SKM-1 (cell line): ENCODE measurements around the gene SIL1.
"Not testable (repeated sequence)": the region's sequence is repeated elsewhere in the genome, so short reads cannot be mapped to it uniquely, and the experiment has no call there.

Experiments used
- DNase-seq: peaks from one replicate; lab custom pipeline; 2025; ENCODE audit not compliant: unreplicated experiment; lab: John Stamatoyannopoulos, UW

The SIL1 gene

GRCh38 chr5:139177809-139178588, 20.2 kb downstream of the SIL1 start:
- no peak for DNase-seq

- DNase-seq, result not testable (repeated sequence)
These were observed 20.9 kb downstream of the SIL1 start for GRCh38 chr5:139177281-139177680.

DNA sequence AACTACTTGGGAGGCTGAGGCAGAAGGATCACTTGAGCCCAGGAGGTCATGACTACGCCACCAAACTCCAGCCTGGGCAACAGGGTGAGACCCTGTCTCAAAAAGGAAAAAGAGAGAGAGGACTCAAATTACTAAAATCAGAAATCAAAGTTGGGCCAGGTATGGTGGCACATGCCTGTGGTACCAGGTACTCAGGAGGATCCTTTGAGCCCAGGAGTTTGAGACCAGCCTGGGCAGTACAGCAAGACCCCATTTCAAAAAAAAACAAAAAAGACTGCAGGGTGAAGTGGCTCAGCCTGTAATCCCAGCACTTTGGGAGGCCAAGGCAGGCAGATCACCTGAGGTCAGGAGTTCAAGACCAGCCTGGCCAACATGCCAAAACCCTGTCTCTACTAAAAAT, 23.8 kb downstream of the SIL1 start:
- DNase-seq, result not testable (repeated sequence)

DNA sequence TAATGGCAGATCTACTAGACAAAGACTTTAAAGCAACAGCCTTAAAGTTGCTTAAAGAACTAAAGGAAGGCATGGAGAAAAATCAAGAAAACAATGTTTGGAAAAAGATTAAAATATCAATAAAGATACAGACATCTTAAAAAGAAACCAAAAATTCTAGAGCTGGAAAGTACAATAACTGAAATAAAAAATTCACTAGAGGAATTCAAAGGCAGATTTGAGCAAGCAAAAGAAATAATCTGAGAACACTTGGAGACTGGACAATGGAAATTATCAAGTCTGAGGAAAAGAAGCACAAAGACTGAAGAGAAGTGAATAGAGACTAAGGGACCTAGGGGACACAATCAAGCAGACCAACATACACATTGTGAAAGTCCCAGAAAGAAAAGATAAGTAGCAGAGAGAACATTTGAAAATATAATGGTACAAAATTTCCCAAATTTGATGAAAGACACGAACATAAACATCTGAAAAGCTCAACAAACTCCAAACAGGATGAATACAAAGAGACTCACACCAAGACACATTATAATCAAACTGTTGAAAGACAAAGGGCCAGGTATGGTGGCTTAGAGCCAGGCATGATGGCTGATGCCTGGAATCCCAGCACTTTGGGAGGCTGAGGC, 26.3 kb downstream of the SIL1 start:
- DNase-seq, result no peak

- DNase-seq, result no peak
These were observed 30.0 kb downstream of the SIL1 start for GRCh38 chr5:139167952-139168720.

GRCh38 chr5:139167533-139167932, 30.6 kb downstream of the SIL1 start:
- DNase-seq, result no peak

DNA sequence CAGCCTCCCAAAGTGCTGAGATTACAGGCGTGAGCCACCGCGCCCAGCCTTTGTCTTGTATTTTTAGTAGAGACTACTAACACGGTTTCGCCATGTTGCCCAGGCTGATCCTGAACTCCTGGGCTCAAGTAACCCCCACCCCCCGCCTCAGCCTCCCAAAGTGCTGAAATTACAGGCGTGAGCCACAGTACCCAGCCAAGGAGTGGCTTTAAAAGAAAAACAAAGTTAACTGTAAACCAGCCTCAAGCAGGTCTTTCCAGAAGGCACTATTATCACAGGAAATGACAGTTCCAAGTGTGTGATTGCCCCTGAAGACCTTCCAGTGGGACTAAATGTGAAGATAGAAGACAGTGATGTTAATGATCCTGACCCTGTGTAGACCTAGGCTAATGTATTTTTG, 31.1 kb downstream of the SIL1 start:
- DNase-seq, result no peak

DNA sequence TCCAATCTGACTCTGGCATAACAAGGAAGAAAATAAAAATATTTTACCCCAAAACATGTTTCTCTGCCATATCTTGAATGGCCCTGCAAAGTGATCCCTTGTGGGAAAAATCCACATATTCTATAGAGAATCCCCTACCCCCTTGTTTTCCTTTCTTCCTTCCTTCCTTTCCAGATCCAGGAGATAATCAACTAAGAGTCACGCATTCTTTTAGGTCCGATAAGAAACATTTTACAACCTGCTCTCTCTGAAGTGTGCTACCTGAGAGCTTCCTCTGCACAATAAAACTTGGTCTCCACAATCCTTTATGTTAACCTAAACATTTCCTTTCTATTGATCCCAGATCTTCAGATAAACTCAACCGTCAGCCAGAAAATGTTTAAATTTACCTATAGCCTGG, 33.3 kb downstream of the SIL1 start:
- not testable (repeated sequence) for DNase-seq

- no peak for DNase-seq
These were observed 34.1 kb downstream of the SIL1 start for GRCh38 chr5:139164020-139164419.

DNA sequence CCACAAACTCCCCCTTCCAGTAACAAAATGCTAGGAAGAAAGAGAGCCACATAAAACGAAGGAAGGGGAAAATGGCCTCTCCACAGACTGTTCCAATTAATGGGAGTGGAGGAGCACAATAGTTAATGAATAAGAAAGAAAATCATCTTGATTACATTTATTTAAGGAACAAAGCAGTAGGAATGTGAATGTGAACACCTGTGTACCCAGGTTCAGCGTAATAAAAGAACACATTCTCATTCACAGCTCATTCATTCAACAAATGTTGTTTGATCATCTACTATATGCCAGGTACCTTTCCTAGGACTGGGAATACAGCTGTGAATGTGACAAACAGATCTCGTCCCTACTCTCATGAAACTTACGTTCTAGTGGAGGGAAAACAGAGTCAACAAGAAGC, 35.7 kb downstream of the SIL1 start:
- no peak for DNase-seq

GRCh38 chr5:139158791-139159190, 39.4 kb downstream of the SIL1 start:
- no peak for DNase-seq

GRCh38 chr5:139157556-139157955, 40.6 kb downstream of the SIL1 start:
- no peak for DNase-seq

DNA sequence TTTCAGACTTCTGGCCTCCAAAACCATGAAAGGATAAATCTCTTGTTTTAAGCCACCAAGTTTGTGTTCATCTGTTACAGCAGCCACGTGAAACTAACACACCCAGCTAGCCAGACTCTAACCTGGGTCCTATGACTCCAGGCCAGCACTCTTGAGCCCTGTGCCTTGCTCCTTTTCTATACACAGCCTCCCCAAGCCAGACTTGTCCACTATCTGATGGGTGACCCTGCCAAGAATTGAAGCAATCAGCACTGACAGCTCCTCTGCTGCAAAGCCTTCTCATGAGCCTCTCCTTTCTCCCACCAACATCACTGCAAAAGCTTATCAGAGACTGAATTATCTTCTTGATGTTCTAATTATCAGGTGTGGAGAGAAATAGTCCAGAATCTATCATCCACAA, 41.4 kb downstream of the SIL1 start:
- no peak for DNase-seq

GRCh38 chr5:139155333-139155732, 42.8 kb downstream of the SIL1 start:
- no peak for DNase-seq

DNA sequence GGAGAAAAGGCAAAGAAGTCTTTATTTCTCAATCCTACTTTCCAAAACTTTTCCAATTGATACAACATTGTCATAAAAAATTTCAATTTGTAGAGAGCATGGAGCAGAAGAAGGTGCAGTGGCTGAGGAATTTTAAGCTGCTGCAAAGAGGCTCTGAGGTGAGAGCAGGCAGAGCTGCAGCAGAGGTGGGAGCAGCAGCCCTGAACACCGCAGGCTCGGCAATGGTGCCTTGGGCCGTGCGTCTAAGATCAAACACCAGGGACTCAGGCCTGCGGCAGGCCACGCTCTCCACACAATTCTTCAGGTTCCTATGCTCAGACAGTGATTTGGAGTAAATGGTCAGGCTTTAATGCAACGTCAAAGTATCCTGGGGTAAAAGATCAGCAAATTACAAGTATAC, 46.3 kb downstream of the SIL1 start:
- DNase-seq, result no peak

- DNase-seq, result no peak
These were observed 47.7 kb downstream of the SIL1 start for GRCh38 chr5:139150367-139150999.

- peak; percentile 95 for DNase-seq
These were observed 48.5 kb downstream of the SIL1 start for GRCh38 chr5:139149477-139150199.

GRCh38 chr5:139148986-139149385, 49.2 kb downstream of the SIL1 start:
- no peak for DNase-seq

DNA sequence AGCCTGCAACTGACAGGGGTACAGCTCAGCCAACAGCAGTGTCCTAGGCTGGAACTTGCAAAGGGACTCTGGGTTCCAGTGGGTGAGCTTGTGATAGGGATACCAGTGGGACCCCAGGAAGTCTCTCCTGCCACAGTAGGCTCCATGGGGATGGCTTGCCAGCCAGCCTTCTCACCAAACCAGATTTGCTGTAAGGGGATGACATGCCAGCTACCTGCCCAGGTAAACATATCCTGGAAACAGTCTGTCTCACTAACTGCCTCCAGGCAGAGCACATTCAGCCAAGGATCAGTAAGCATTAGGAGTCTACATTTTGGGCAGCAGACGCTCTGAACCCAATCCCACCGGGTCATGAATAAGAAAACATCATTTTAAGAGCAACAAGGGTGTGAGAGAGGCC, 49.9 kb downstream of the SIL1 start:
- DNase-seq, result no peak

DNA sequence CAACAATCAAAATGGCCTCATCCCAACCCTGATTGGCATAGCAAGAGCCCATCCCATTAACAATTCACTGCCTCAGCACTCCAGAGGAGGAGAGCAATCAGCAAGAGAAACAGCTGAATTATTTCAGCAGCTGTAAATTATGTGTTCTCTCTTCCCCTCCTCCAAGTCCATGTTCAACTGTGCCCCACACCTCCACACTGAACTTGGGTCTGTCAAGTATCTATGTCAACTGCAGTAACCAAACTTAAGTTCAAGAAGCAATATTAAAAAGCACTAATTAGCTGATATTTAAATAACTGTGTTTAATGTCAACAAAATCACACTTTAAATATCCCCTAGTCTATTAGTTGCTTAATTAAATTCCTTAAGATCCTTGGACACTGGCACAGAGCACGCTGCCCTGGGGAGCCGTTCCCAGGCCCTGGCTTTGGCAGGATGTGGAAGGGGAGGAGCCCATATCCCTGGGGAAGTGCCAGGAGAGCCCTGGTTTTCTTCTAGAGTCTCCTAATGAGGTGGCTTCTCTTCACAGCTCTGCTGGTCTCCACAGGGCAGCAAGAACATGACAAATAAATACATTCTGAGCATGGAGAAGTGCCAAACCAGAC, 50.6 kb downstream of the SIL1 start:
- no peak for DNase-seq
